ENCODE data around the gene MCCC2. TPM values are rescaled to one million over a fixed set of nuclear protein-coding genes. Genes with fewer than 3 reads are reported as not detected.

The MCCC2 gene
- total RNA-seq, 1 experiment from 2014 or later: 46.7 TPM

DNA sequence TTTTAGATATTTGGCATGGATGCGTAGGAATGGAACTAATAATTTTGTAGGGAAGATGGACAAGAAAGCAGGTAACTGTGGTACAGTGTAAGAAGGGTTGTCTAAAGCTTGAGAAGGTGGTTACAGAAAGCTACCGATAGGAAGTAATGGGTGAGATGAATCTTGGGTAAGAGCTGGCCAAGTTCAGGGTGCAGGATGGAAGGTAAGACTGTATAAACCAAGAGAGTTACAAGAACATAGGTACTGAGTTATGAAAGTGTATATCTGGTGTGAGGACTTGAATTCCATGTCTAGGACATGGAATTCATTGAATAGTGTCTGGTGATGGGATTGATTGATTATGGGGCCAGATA, 1.4 kb downstream of the MCCC2 start:
- Histone ChIP-seq H3K27me3 (replicated peaks; ENCODE audit: insufficient read depth, low read depth, low read length, poor library complexity) (no peaks in the 10 kb centered on the region), H3K9me3 (ENCODE audit: low read depth, low read length, poor library complexity, severe bottlenecking) (no peaks in the 10 kb centered on the region), H3K36me3 (ENCODE audit: insufficient read depth, low read length, poor library complexity, severe bottlenecking) (no peaks in the 10 kb centered on the region), H3K4me1 (ENCODE audit: insufficient read depth, low read length, poor library complexity, severe bottlenecking) (peaks cover 5% of the 10 kb centered on the region), H3K27ac (ENCODE audit: low read depth, low read length, poor library complexity, severe bottlenecking) (no peak overlapping the region), H3K4me3 (ENCODE audit: low read depth, low read length, poor library complexity, severe bottlenecking) (no peak overlapping the region)
- no peak for DNase-seq (ENCODE audit: low spot score)
- TF ChIP-seq CTCF (conservative IDR thresholded peaks at IDR 0.05; ENCODE audit: low read depth, low read length): no peak
- TF ChIP-seq EZH2 (IDR thresholded peaks at IDR 0.05; ENCODE audit: borderline replicate concordance, low read depth, low read length, poor library complexity, severe bottlenecking): no peak
- CTCF ChIA-PET: interaction anchor here (0.7 kb wide), 1 partner anchor 10 kb away, joined by 3 read pairs; no protein-coding TSS in a partner anchor
- no TSS peak for BruUV-seq (replicated peaks)
- intact Hi-C loops (cut with micrococcal nuclease; ENCODE audit: unreplicated experiment): no loop called here
- POLR2A ChIA-PET (ENCODE audit: low non-redundant PET): no interaction called here

DNA sequence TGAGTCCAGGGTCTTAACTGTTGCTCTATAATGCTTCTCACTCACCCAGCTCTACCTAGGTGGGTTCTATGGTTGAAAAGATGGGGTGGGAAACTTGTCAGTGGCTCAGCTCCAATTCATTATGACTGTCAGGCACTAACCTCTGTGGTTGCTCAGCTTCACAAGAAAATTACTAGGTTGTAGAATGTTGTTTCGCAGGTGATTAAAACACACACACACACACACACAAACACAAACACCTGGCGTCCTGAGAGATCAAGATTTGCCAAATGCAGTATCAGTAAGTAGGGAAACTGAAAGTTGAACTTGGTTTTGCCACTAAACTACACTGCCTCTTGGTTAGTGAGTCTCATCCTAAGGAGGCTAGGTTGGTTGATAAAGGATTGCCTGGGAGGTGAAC, 2.8 kb downstream of the MCCC2 start:
- TF ChIP-seq CTCF (conservative IDR thresholded peaks at IDR 0.05; ENCODE audit: low read depth, low read length): no peak
- no peak for TF ChIP-seq EZH2 (IDR thresholded peaks at IDR 0.05; ENCODE audit: borderline replicate concordance, low read depth, low read length, poor library complexity, severe bottlenecking)
- POLR2A ChIA-PET (ENCODE audit: low non-redundant PET): no interaction called here
- BruUV-seq (replicated peaks): no TSS peak
- Histone ChIP-seq H3K27ac (ENCODE audit: low read depth, low read length, poor library complexity, severe bottlenecking) (no peak overlapping the region), H3K9me3 (ENCODE audit: low read depth, low read length, poor library complexity, severe bottlenecking) (no peaks in the 10 kb centered on the region), H3K36me3 (ENCODE audit: insufficient read depth, low read length, poor library complexity, severe bottlenecking) (no peaks in the 10 kb centered on the region), H3K4me3 (ENCODE audit: low read depth, low read length, poor library complexity, severe bottlenecking) (no peak overlapping the region), H3K4me1 (ENCODE audit: insufficient read depth, low read length, poor library complexity, severe bottlenecking) (peaks cover 5% of the 10 kb centered on the region), H3K27me3 (replicated peaks; ENCODE audit: insufficient read depth, low read depth, low read length, poor library complexity) (no peaks in the 10 kb centered on the region)
- no peak for DNase-seq (ENCODE audit: low spot score)
- CTCF ChIA-PET: no interaction called here
- intact Hi-C loops (cut with micrococcal nuclease; ENCODE audit: unreplicated experiment): no loop called here

DNA sequence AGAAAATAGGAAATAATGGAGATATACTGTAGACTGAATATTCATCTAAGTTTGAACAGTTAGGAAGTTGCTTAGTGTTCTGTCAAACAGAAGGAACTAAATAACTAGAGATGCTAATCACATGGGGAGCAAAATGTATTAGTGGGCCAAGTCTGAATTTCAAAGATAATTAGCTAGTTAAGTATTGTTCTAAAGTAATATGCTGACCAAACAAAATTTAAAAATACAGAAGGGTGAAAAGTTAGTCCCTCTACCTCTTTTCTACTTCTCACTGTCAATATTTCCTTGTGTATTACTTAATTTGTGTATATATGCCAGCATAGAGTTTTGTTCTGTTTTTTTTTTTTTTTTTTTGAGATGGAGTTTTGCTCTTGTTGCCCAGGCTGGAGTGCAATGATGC, 4.0 kb downstream of the MCCC2 start:
- no peak overlapping the region for H3K27ac ChIP-seq (ENCODE audit: low read depth, low read length, poor library complexity, severe bottlenecking)
- POLR2A ChIA-PET (ENCODE audit: low non-redundant PET): no interaction called here

More for the DNA sequence above, 4.0 kb downstream of the MCCC2 start:
- intact Hi-C loops (cut with micrococcal nuclease; ENCODE audit: unreplicated experiment): no loop called here
- Histone ChIP-seq H3K4me3 (ENCODE audit: low read depth, low read length, poor library complexity, severe bottlenecking) (no peak overlapping the region), H3K9me3 (ENCODE audit: low read depth, low read length, poor library complexity, severe bottlenecking) (no peaks in the 10 kb centered on the region), H3K4me1 (ENCODE audit: insufficient read depth, low read length, poor library complexity, severe bottlenecking) (peaks cover 5% of the 10 kb centered on the region), H3K36me3 (ENCODE audit: insufficient read depth, low read length, poor library complexity, severe bottlenecking) (peaks cover under 1% of the 10 kb centered on the region), H3K27me3 (replicated peaks; ENCODE audit: insufficient read depth, low read depth, low read length, poor library complexity) (no peaks in the 10 kb centered on the region)
- no peak for DNase-seq (ENCODE audit: low spot score)
- CTCF ChIA-PET: no interaction called here
- BruUV-seq (replicated peaks): no TSS peak
- no peak for TF ChIP-seq EZH2 (IDR thresholded peaks at IDR 0.05; ENCODE audit: borderline replicate concordance, low read depth, low read length, poor library complexity, severe bottlenecking)
- no peak for TF ChIP-seq CTCF (conservative IDR thresholded peaks at IDR 0.05; ENCODE audit: low read depth, low read length)

Data from A673 (cell line).